ENCODE measurements around the gene GSTCD. TPM values are rescaled to one million over a fixed set of nuclear protein-coding genes. Genes with fewer than 3 reads are reported as not detected.

The GSTCD gene
- total RNA-seq, 1 experiment from 2014 or later, result 17.9 TPM

- no peak overlapping the region for H2AK5ac ChIP-seq (ENCODE audit: insufficient read length, low read length)
- no CpG with 5 or more reads among the region's 5 CpGs for WGBS (ENCODE audit: extremely low coverage, insufficient read length, low lambda C conversion rate)
- H4K5ac ChIP-seq (ENCODE audit: insufficient read length, low read depth, low read length), result no peak overlapping the region
- H3K9me3 ChIP-seq (ENCODE audit: control insufficient read depth, low read depth, low read length), result no peaks in the 10 kb centered on the region
- no peaks in the 10 kb centered on the region for H3K79me2 ChIP-seq (ENCODE audit: insufficient read depth, low read length)
- H4K8ac ChIP-seq (replicated peaks; ENCODE audit: insufficient read length, low read depth, low read length), result no peak overlapping the region
- H3K18ac ChIP-seq (ENCODE audit: insufficient read length, low read depth, low read length), result no peak overlapping the region
- no peak overlapping the region for H2BK120ac ChIP-seq (ENCODE audit: low read depth, low read length, poor library complexity, severe bottlenecking)
- no peaks in the 10 kb centered on the region for H3K79me1 ChIP-seq (ENCODE audit: insufficient read depth, low read depth, low read length, poor library complexity, severe bottlenecking)
- peaks cover 6 to 24% (median 10%) of the 10 kb centered on the region in 3 experiments; a peak in 6 of 7 replicates for H3K36me3 Mint-ChIP-seq (ENCODE audit: insufficient read depth in 1 of 3, low read depth in 3 of 3)
- no peak overlapping the region for H3T11ph ChIP-seq (ENCODE audit: low read length)
- H3K23me2 ChIP-seq (ENCODE audit: insufficient read length, low read depth, low read length, poor library complexity, severe bottlenecking), result no peaks in the 10 kb centered on the region
- no peak overlapping the region for H3K56ac ChIP-seq (ENCODE audit: insufficient read length, low read depth, low read length)
- no peaks in the 10 kb centered on the region for H3K9me3 Mint-ChIP-seq
- peaks cover 4 to 5% of the 10 kb centered on the region in 2 experiments; a peak in 3 of 4 replicates for H3K4me1 Mint-ChIP-seq
- no peak overlapping the region for H3K27ac ChIP-seq (ENCODE audit: insufficient read length, low read depth, low read length)
- H4K20me1 ChIP-seq (ENCODE audit: control insufficient read depth, insufficient read depth, insufficient read length), result no peaks in the 10 kb centered on the region
- H3K9ac ChIP-seq (ENCODE audit: extremely low read depth, insufficient read length, low read length), result no peak overlapping the region
- no peak overlapping the region for H3K4ac ChIP-seq (ENCODE audit: low read depth, low read length)
- no peak overlapping the region for H2BK15ac ChIP-seq (ENCODE audit: low read depth, low read length)
- H3K27me3 Mint-ChIP-seq (ENCODE audit: low read depth), result no peaks in the 10 kb centered on the region
- H3K27me3 ChIP-seq (ENCODE audit: insufficient read depth, low read length), result no peaks in the 10 kb centered on the region
- no peak for DNase-seq
- H2BK5ac ChIP-seq (ENCODE audit: insufficient read length, low read length), result no peak overlapping the region
- H3K14ac ChIP-seq (ENCODE audit: insufficient read depth, low read length), result no peak overlapping the region
- no peak overlapping the region for H3K4me3 Mint-ChIP-seq
- H4K91ac ChIP-seq (ENCODE audit: insufficient read length, low read depth, low read length), result no peak overlapping the region
- no peak overlapping the region for H2BK20ac ChIP-seq (ENCODE audit: low read depth, low read length, poor library complexity, severe bottlenecking)
- H2BK12ac ChIP-seq (ENCODE audit: insufficient read length, low read depth, low read length), result no peak overlapping the region
- H3K23ac ChIP-seq (ENCODE audit: insufficient read length, low read depth, low read length), result no peak overlapping the region
- no peaks in the 10 kb centered on the region; the same call in 1 of the 2 replicates for H3K4me1 ChIP-seq (ENCODE audit: insufficient read depth, low read length)
- H2AFZ ChIP-seq (ENCODE audit: low read length), result no peak overlapping the region
- H3K4me2 ChIP-seq (ENCODE audit: insufficient read depth, insufficient read length, low read length), result no peak overlapping the region
- no peak for TF ChIP-seq CTCF (conservative IDR thresholded peaks at IDR 0.05)
- H3K27ac Mint-ChIP-seq, result no peak overlapping the region
These were observed 132.0 kb downstream of the GSTCD start for GRCh38 chr4:105840426-105841174.
